ENCODE measurements around the gene MXD1.

MXD1 gene

GRCh38 chr2:69975853-69976462 lies 61.0 kb downstream of the MXD1 start:
- no peak for DNase-seq (ENCODE audit: low read depth in 1 of 2, low spot score in 1 of 2)
- in situ Hi-C loops (cut with HindIII; ENCODE audit: low pct_unique_long_range_greater_than_20kb, low sequenced_read_pairs), result no loop called here
- TF ChIP-seq JUND (IDR thresholded peaks at IDR 0.05; ENCODE audit: low read depth), result no peak

GRCh38 chr2:69977186-69977585 lies 62.3 kb downstream of the MXD1 start:
- DNase-seq (ENCODE audit: low read depth in 1 of 2, low spot score in 1 of 2), result no peak
- no peak for TF ChIP-seq JUND (IDR thresholded peaks at IDR 0.05; ENCODE audit: low read depth)
- in situ Hi-C loops (cut with HindIII; ENCODE audit: low pct_unique_long_range_greater_than_20kb, low sequenced_read_pairs), result no loop called here

- DNase-seq (ENCODE audit: low read depth in 1 of 2, low spot score in 1 of 2), result no peak
- no peak for TF ChIP-seq JUND (IDR thresholded peaks at IDR 0.05; ENCODE audit: low read depth)
- in situ Hi-C loops (cut with HindIII; ENCODE audit: low pct_unique_long_range_greater_than_20kb, low sequenced_read_pairs), result no loop called here
These were observed 63.1 kb downstream of the MXD1 start for GRCh38 chr2:69977906-69978482.

GRCh38 chr2:69979902-69980807 lies 65.2 kb downstream of the MXD1 start:
- no peak for TF ChIP-seq JUND (IDR thresholded peaks at IDR 0.05; ENCODE audit: low read depth)
- DNase-seq (ENCODE audit: low read depth in 1 of 2, low spot score in 1 of 2), result no peak
- in situ Hi-C loops (cut with HindIII; ENCODE audit: low pct_unique_long_range_greater_than_20kb, low sequenced_read_pairs), result no loop called here

- no peak for TF ChIP-seq JUND (IDR thresholded peaks at IDR 0.05; ENCODE audit: low read depth)
- in situ Hi-C loops (cut with HindIII; ENCODE audit: low pct_unique_long_range_greater_than_20kb, low sequenced_read_pairs), result no loop called here
- DNase-seq (ENCODE audit: low read depth in 1 of 2, low spot score in 1 of 2), result no peak
These were observed 68.6 kb downstream of the MXD1 start for GRCh38 chr2:69983392-69983966.

GRCh38 chr2:69985216-69985615 lies 70.3 kb downstream of the MXD1 start:
- in situ Hi-C loops (cut with HindIII; ENCODE audit: low pct_unique_long_range_greater_than_20kb, low sequenced_read_pairs), result no loop called here
- no peak for TF ChIP-seq JUND (IDR thresholded peaks at IDR 0.05; ENCODE audit: low read depth)
- no peak for DNase-seq (ENCODE audit: low read depth in 1 of 2, low spot score in 1 of 2)

GRCh38 chr2:69985688-69986087 lies 70.8 kb downstream of the MXD1 start:
- TF ChIP-seq JUND (IDR thresholded peaks at IDR 0.05; ENCODE audit: low read depth), result no peak
- no peak for DNase-seq (ENCODE audit: low read depth in 1 of 2, low spot score in 1 of 2)
- in situ Hi-C loops (cut with HindIII; ENCODE audit: low pct_unique_long_range_greater_than_20kb, low sequenced_read_pairs), result no loop called here

- in situ Hi-C loops (cut with HindIII; ENCODE audit: low pct_unique_long_range_greater_than_20kb, low sequenced_read_pairs), result no loop called here
- no peak for TF ChIP-seq JUND (IDR thresholded peaks at IDR 0.05; ENCODE audit: low read depth)
- DNase-seq (ENCODE audit: low read depth in 1 of 2, low spot score in 1 of 2), result no peak
These were observed 71.8 kb downstream of the MXD1 start for GRCh38 chr2:69986691-69987090.

- no peak for DNase-seq (ENCODE audit: low read depth in 1 of 2, low spot score in 1 of 2)
- in situ Hi-C loops (cut with HindIII; ENCODE audit: low pct_unique_long_range_greater_than_20kb, low sequenced_read_pairs), result no loop called here
- TF ChIP-seq JUND (IDR thresholded peaks at IDR 0.05; ENCODE audit: low read depth), result no peak
These were observed 73.3 kb downstream of the MXD1 start for GRCh38 chr2:69988086-69988635.

- TF ChIP-seq JUND (IDR thresholded peaks at IDR 0.05; ENCODE audit: low read depth), result no peak
- no peak for DNase-seq (ENCODE audit: low read depth in 1 of 2, low spot score in 1 of 2)
- in situ Hi-C loops (cut with HindIII; ENCODE audit: low pct_unique_long_range_greater_than_20kb, low sequenced_read_pairs), result no loop called here
These were observed 74.1 kb downstream of the MXD1 start for GRCh38 chr2:69989009-69989408.

- no peak for DNase-seq (ENCODE audit: low read depth in 1 of 2, low spot score in 1 of 2)
- in situ Hi-C loops (cut with HindIII; ENCODE audit: low pct_unique_long_range_greater_than_20kb, low sequenced_read_pairs), result no loop called here
- no peak for TF ChIP-seq JUND (IDR thresholded peaks at IDR 0.05; ENCODE audit: low read depth)
These were observed 74.7 kb downstream of the MXD1 start for GRCh38 chr2:69989441-69990105.

Data from T47D (cell line).